Left lung (tissue), 14 donors: Measurements from ENCODE around the gene NF2. TPM values are rescaled to one million over a fixed set of nuclear protein-coding genes. Genes with fewer than 3 reads are reported as not detected.
A peak's percentile ranks its signal among the peaks of the same experiment; 100 is the strongest.

Experiments
- ATAC-seq: fragments of 200-7000 bp; cut with Tn5 transposase; one replicate; pipeline ENCODE4 v1.9.1; 2020; ENCODE audit warnings: moderate library complexity
- DNase-seq, 4 donors: peaks; one replicate each; pipeline ENCODE4 v3.0.0-alpha.2; 2013 to 2020
- H3K27ac ChIP-seq, 2 donors: fragments of 200-600 bp; sonication (generic) in 1 of 2; one replicate each; pipeline versions ENCODE4 v1.5.0 to v1.8.0; 2020 to 2021
- H3K27me3 ChIP-seq, 2 donors: fragments of 200-600 bp; sonication (generic) in 1 of 2; one replicate each; pipeline versions ENCODE4 v1.5.0 to v1.8.0; 2020 to 2021
- H3K36me3 ChIP-seq, 2 donors: fragments of 200-600 bp; sonication (generic) in 1 of 2; one replicate each; pipeline versions ENCODE4 v1.5.0 to v1.8.0; 2020 to 2021
- H3K4me1 ChIP-seq, 2 donors: fragments of 200-600 bp; one replicate each; pipeline ENCODE4 v1.8.0; 2021
- H3K4me3 ChIP-seq, 2 donors: fragments of 200-600 bp; sonication (generic) in 1 of 2; one replicate each; pipeline versions ENCODE4 v1.5.0 to v1.8.0; 2020 to 2021; ENCODE audit warnings: mild to moderate bottlenecking in 1 of 2
- H3K9me3 ChIP-seq, 2 donors: fragments of 200-600 bp; sonication (generic) in 1 of 2; one replicate each; pipeline versions ENCODE4 v1.5.0 to v1.8.0; 2020 to 2021
- CTCF ChIP-seq, 2 donors: fragments of 200-600 bp; sonication (generic) in 1 of 2; IDR thresholded peaks; one replicate each; pipeline versions ENCODE4 v1.5.0 to v1.8.0; 2021; ENCODE audit warnings: antibody characterized with exemption in 2 of 2
- intact Hi-C, 2 donors: fragments of 100-400 bp; cut with DNase I; formaldehyde crosslinking; loops; one replicate each; pipeline versions ENCODE4 v1.11.2 to v1.14.2; 2022
- long read RNA-seq, 12 donors: library from polyadenylated mRNA in 2 of 12; unstranded in 2 of 12; transcript quantifications; one replicate each; pipeline ENCODE4 v2.0.0 and lab custom pipeline, GENCODE V29; 2019 to 2026
- polyA plus RNA-seq, 6 donors: library from polyadenylated mRNA; unstranded; fragments of 120-200 nt; gene quantifications; one replicate each; pipeline ENCODE4 v1.2.1, GENCODE V29; 2013; ENCODE audit not compliant: insufficient read length in 6 of 6
- total RNA-seq, 2 donors: library from RNA; stranded (reverse); fragmentation: NEBNext Ultra II Directional; extraction: Animal tissue kit (Norgen Biotek cat#: 25700); gene quantifications; one replicate each; pipeline ENCODE4 v1.2.1, GENCODE V29; 2021
- donor health status: DM: no; HTN: yes; CAD: no.
- donor health status: DM: no; HTN: no; CAD: no.

The NF2 gene
- total RNA-seq (10 to 100 TPM; 45.2 to 65.3 TPM), polyA plus RNA-seq (10 to 100 TPM; 20.1 to 29.1 (median 21.8) TPM)
- long read RNA-seq, donor 1, full-length matches to known transcripts, result 4 of 4 reads
- long read RNA-seq, donor 1, partial matches to known transcripts, result 0 of 4 reads
- long read RNA-seq, donor 1, other reads (novel, unspliced or antisense), result 0 of 4 reads
- long read RNA-seq, donor 2, full-length matches to known transcripts, result 3 of 3 reads
- long read RNA-seq, donor 2, partial matches to known transcripts, result 0 of 3 reads
- long read RNA-seq, donor 2, other reads (novel, unspliced or antisense), result 0 of 3 reads
- long read RNA-seq, donor 3, full-length matches to known transcripts, result 4 of 4 reads
- long read RNA-seq, donor 3, partial matches to known transcripts, result 0 of 4 reads
- long read RNA-seq, donor 3, other reads (novel, unspliced or antisense), result 0 of 4 reads
- long read RNA-seq, donor 4, partial matches to known transcripts, result 0 of 7 reads
- long read RNA-seq, donor 4, other reads (novel, unspliced or antisense), result 4 of 7 reads
- long read RNA-seq, donor 5, full-length matches to known transcripts, result 3 of 3 reads
- long read RNA-seq, donor 5, partial matches to known transcripts, result 0 of 3 reads
- long read RNA-seq, donor 5, other reads (novel, unspliced or antisense), result 0 of 3 reads
- long read RNA-seq, donor 6, partial matches to known transcripts, result 0 of 3 reads
- long read RNA-seq, donor 6, other reads (novel, unspliced or antisense), result 0 of 3 reads
- long read RNA-seq, donor 7, result 0 reads
- long read RNA-seq, donor 8, full-length matches to known transcripts, result 5 of 19 reads
- long read RNA-seq, donor 8, partial matches to known transcripts, result 14 of 19 reads
- long read RNA-seq, donor 8, other reads (novel, unspliced or antisense), result 0 of 19 reads
- long read RNA-seq, donor 9, result 0 reads
- long read RNA-seq, donor 10, full-length matches to known transcripts, result 5 of 11 reads
- long read RNA-seq, donor 10, partial matches to known transcripts, result 3 of 11 reads
- long read RNA-seq, donor 10, other reads (novel, unspliced or antisense), result 3 of 11 reads
- long read RNA-seq, donor 11, full-length matches to known transcripts, result 3 of 3 reads
- long read RNA-seq, donor 11, partial matches to known transcripts, result 0 of 3 reads
- long read RNA-seq, donor 11, other reads (novel, unspliced or antisense), result 0 of 3 reads
- long read RNA-seq, donor 12, full-length matches to known transcripts, result 3 of 3 reads
- long read RNA-seq, donor 12, partial matches to known transcripts, result 0 of 3 reads
- long read RNA-seq, donor 12, other reads (novel, unspliced or antisense), result 0 of 3 reads

GRCh38 chr22:29603358-29604075 is at the start of gene NF2:
Gene NF2 (plus strand): TSS chr22:29603633. CDS start chr22:29603999, 366 bp downstream.
- peak; percentile 99 for DNase-seq
- no peak for TF ChIP-seq CTCF (IDR thresholded peaks at IDR 0.05)
- intact Hi-C loops, result no loop called here
- H3K9me3 ChIP-seq, result no peaks in the 10 kb centered on the region
- H3K4me3 ChIP-seq, result peak within 1 kb of the TSS; percentile 75 to 96
- no peaks in the 10 kb centered on the region for H3K36me3 ChIP-seq
- peak within 1 kb of the TSS; percentile 94 to 96 for H3K27ac ChIP-seq
- ATAC-seq, result peak; percentile 99
- peaks cover 6 to 33% of the 10 kb centered on the region in 2 donors for H3K4me1 ChIP-seq
- H3K27me3 ChIP-seq, result no peaks in the 10 kb centered on the region

- Histone ChIP-seq H3K9me3 (no peaks in the 10 kb centered on the region), H3K27ac (no peak overlapping the region), H3K4me3 (no peak overlapping the region), H3K36me3 (peaks cover 0 to 39% of the 10 kb centered on the region in 2 donors), H3K4me1 (peaks cover 6 to 14% of the 10 kb centered on the region in 2 donors), H3K27me3 (no peaks in the 10 kb centered on the region)
- intact Hi-C loops, result no loop called here
- DNase-seq (peak in 2 of 4 donors; percentile 42 to 82), ATAC-seq (no peak)
- no peak for TF ChIP-seq CTCF (IDR thresholded peaks at IDR 0.05)
These were observed 48.3 kb upstream of the NF2 start for GRCh38 chr22:29555065-29555644.

- TF ChIP-seq CTCF (IDR thresholded peaks at IDR 0.05), result no peak
- no peaks in the 10 kb centered on the region for H3K9me3 ChIP-seq
- intact Hi-C loops, result no loop called here
- peaks cover 0 to 53% of the 10 kb centered on the region in 2 donors for H3K36me3 ChIP-seq
- peaks cover 3 to 6% of the 10 kb centered on the region in 2 donors for H3K4me1 ChIP-seq
- ATAC-seq (no peak), DNase-seq (no peak)
- H3K27ac ChIP-seq, result no peak overlapping the region
- H3K4me3 ChIP-seq, result no peak overlapping the region
- H3K27me3 ChIP-seq, result no peaks in the 10 kb centered on the region
These were observed 44.4 kb upstream of the NF2 start for GRCh38 chr22:29559030-29559429.

GRCh38 chr22:29559853-29560252 is 43.6 kb upstream of the NF2 start:
- H3K36me3 ChIP-seq, result peaks cover 0 to 53% of the 10 kb centered on the region in 2 donors
- TF ChIP-seq CTCF (IDR thresholded peaks at IDR 0.05), result no peak

More at GRCh38 chr22:29559853-29560252, 43.6 kb upstream of the NF2 start:
- Histone ChIP-seq H3K9me3 (no peaks in the 10 kb centered on the region), H3K27me3 (no peaks in the 10 kb centered on the region), H3K4me3 (no peak overlapping the region), H3K4me1 (no peaks in the 10 kb centered on the region), H3K27ac (no peak overlapping the region)
- DNase-seq, result no peak
- ATAC-seq, result no peak
- intact Hi-C loops, result no loop called here
